Measurements from ENCODE around the gene GBF1.
"Not testable (repeated sequence)": the region's sequence is repeated elsewhere in the genome, so short reads cannot be mapped to it uniquely, and the experiment has no call there.

GRCh38 chr10:102308318-102308717, 63.0 kb downstream of the GBF1 start:
- TF ChIP-seq CTCF, POLR2A (IDR thresholded peaks at IDR 0.05): not testable (repeated sequence)
